Kidney epithelial cell (primary cell): Measurements from ENCODE around the gene GGPS1. TPM values are rescaled to one million over a fixed set of nuclear protein-coding genes. Genes with fewer than 3 reads are reported as not detected.
A peak's percentile ranks its signal among the peaks of the same experiment; 100 is the strongest.

Experiments used
- DNase-seq: peaks from one replicate; pipeline ENCODE4 v3.0.0-alpha.2; 2010; ENCODE audit warnings: low read depth
- H3K27me3 ChIP-seq: 2 replicates; pipeline ENCODE4 v1.6.0; 2011; ENCODE audit warnings: low read length; ENCODE audit not compliant: control insufficient read depth, insufficient read depth
- H3K36me3 ChIP-seq: 2 replicates; pipeline ENCODE4 v1.5.1; 2011; ENCODE audit warnings: low read length; ENCODE audit not compliant: control insufficient read depth, insufficient read depth
- H3K4me3 ChIP-seq: 2 replicates; pipeline ENCODE4 v1.5.1; 2011; ENCODE audit warnings: low read depth, mild to moderate bottlenecking, control low read depth, low read length
- total RNA-seq: library from RNA; depleted of rRNA; stranded (reverse); fragments of >200 nt; gene quantifications from 2 replicates; pipeline ENCODE4 v1.2.3, GENCODE V29; 2015
- TF ChIP-seq, protein P1 (sequence below): IDR thresholded peaks from 2 replicates; pipeline ENCODE4 v1.5.1; 2011; ENCODE audit warnings: mild to moderate bottlenecking, moderate library complexity, low read length, control low read depth, inconsistent platforms; ENCODE audit not compliant: insufficient read depth, poor library complexity, severe bottlenecking

GGPS1 gene
- total RNA-seq, 1 donor from 2014 or later = 34.9 TPM

DNA sequence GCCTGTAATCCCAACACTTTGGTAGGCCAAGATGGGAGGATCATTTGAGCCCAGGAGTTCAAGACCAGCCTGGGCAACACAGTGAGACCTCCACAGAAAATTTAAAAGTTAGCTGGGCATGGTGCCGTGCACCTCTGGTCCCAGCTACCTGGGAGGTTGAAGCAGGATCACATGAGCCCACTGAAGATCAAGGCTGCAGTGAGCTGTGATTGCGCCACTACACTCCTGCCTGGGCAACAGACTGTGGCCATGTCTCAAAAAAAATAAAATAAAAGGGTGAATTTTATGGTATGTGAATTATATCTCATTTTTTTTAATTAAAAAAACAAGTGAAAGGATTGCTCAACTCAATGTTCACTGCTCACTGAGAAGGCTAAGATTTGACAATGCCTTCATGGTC lies 9.1 kb upstream of the GGPS1 start:
- Histone ChIP-seq H3K4me3 (no peak overlapping the region), H3K36me3 (no peaks in the 10 kb centered on the region), H3K27me3 (no peaks in the 10 kb centered on the region)
- TF ChIP-seq, protein P1, sequence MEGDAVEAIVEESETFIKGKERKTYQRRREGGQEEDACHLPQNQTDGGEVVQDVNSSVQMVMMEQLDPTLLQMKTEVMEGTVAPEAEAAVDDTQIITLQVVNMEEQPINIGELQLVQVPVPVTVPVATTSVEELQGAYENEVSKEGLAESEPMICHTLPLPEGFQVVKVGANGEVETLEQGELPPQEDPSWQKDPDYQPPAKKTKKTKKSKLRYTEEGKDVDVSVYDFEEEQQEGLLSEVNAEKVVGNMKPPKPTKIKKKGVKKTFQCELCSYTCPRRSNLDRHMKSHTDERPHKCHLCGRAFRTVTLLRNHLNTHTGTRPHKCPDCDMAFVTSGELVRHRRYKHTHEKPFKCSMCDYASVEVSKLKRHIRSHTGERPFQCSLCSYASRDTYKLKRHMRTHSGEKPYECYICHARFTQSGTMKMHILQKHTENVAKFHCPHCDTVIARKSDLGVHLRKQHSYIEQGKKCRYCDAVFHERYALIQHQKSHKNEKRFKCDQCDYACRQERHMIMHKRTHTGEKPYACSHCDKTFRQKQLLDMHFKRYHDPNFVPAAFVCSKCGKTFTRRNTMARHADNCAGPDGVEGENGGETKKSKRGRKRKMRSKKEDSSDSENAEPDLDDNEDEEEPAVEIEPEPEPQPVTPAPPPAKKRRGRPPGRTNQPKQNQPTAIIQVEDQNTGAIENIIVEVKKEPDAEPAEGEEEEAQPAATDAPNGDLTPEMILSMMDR = no peak
- no peak for DNase-seq

- TF ChIP-seq, protein P1 = no peak
- no peaks in the 10 kb centered on the region for H3K36me3 ChIP-seq
- DNase-seq = no peak
- H3K4me3 ChIP-seq = no peak overlapping the region
- H3K27me3 ChIP-seq = no peaks in the 10 kb centered on the region
Measured at GRCh38 chr1:235320521-235321179, 7.7 kb upstream of the GGPS1 start.

GRCh38 chr1:235324296-235324695 lies 4.1 kb upstream of the GGPS1 start:
- Histone ChIP-seq H3K27me3 (no peaks in the 10 kb centered on the region), H3K36me3 (no peaks in the 10 kb centered on the region), H3K4me3 (no peak overlapping the region)
- TF ChIP-seq, protein P1 = no peak
- no peak for DNase-seq

- Histone ChIP-seq H3K4me3 (peak overlapping the region; percentile 7), H3K27me3 (no peaks in the 10 kb centered on the region), H3K36me3 (no peaks in the 10 kb centered on the region)
- TF ChIP-seq, protein P1 = no peak
- no peak for DNase-seq
Measured at GRCh38 chr1:235325139-235325538, 3.2 kb upstream of the GGPS1 start.

- no peaks in the 10 kb centered on the region for H3K27me3 ChIP-seq
- peak overlapping the region; percentile 82 for H3K4me3 ChIP-seq
- DNase-seq = no peak
- TF ChIP-seq, protein P1 = no peak
- no peaks in the 10 kb centered on the region for H3K36me3 ChIP-seq
Measured at GRCh38 chr1:235325854-235326253, 2.5 kb upstream of the GGPS1 start.

DNA sequence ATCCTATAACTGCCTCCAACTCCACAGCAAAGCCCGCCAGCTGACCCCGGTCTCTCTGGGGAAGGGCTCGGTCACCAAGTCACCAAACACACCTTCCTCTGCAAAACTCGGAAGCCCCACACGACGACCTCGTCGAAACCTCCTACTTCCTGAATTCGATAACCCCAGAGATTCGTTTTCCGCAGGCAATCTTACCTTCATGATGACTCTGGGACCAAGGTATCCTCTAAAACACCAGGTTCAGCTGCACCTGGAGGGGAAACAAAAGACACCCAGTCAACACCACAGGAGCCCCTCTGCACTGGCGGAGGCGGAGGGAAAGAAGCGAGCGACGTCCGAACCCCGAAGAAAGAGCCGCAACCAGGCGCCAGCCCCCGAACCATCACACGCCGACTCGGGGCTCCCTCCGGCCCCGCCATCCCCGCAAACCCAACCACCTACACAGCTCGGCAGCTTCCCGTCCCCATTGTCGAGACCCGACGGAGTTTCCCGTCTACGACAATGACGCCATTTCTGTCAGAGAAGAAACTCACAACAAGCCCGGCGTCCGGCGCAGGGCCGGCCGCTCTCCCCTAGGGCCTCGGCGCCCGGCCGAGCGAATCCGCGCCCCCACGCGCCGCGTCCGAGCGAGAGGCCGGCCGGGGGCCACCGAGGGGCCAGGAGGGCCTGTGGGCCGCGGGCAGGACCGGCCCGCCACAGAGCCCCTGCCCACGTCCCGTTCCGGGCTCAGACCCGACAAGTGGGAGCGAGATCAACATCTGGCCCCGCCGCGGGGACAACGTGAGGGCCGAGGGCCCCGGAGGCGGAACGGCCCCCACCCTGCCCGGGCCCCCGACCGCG lies 1.4 kb upstream of the GGPS1 start:
- TF ChIP-seq, protein P1 = no peak
- no peaks in the 10 kb centered on the region for H3K36me3 ChIP-seq
- H3K4me3 ChIP-seq = peak overlapping the region; percentile 82
- no peak for DNase-seq
- H3K27me3 ChIP-seq = no peaks in the 10 kb centered on the region
